Progenitor cell of endocrine pancreas (in vitro differentiated cells): ENCODE results near the gene PLXNC1. TPM values are rescaled to one million over a fixed set of nuclear protein-coding genes. Genes with fewer than 3 reads are reported as not detected.

Source experiments
- DNase-seq: peaks from one replicate; pipeline ENCODE4 v3.0.0; 2021; ENCODE audit warnings: low spot score; ENCODE audit not compliant: unreplicated experiment
- H3K27ac Mint-ChIP-seq: 2 replicates; pipeline ENCODE4 v1.8.0; 2021; ENCODE audit warnings: mild to moderate bottlenecking, moderate library complexity, mixed read lengths
- H3K27me3 Mint-ChIP-seq: 2 replicates; pipeline ENCODE4 v1.8.0; 2021; ENCODE audit warnings: mixed read lengths
- H3K36me3 Mint-ChIP-seq: 2 replicates; pipeline ENCODE4 v1.8.0; 2022; ENCODE audit warnings: mixed read lengths; ENCODE audit not compliant: insufficient read depth
- H3K4me1 Mint-ChIP-seq: 2 replicates; pipeline ENCODE4 v1.8.0; 2021; ENCODE audit warnings: low read depth, mixed read lengths
- H3K4me3 Mint-ChIP-seq: 2 replicates; pipeline ENCODE4 v1.8.0; 2021; ENCODE audit warnings: low read depth, mild to moderate bottlenecking, moderate library complexity, mixed read lengths
- H3K9me3 Mint-ChIP-seq: 2 replicates; pipeline ENCODE4 v1.8.0; 2021; ENCODE audit warnings: low read depth, mixed read lengths
- total RNA-seq: library from RNA; stranded (reverse); gene quantifications from 2 replicates; pipeline ENCODE4 v1.2.1, GENCODE V29; 2021
- TF ChIP-seq, protein P1 (sequence below): fragments of 200-600 bp; sonication (generic); IDR thresholded peaks from one replicate; pipeline ENCODE4 v1.5.0; 2021; ENCODE audit warnings: antibody characterized with exemption, mild to moderate bottlenecking; ENCODE audit not compliant: unreplicated experiment

Gene PLXNC1
- total RNA-seq, 1 donor from 2014 or later = 25.7 TPM

DNA sequence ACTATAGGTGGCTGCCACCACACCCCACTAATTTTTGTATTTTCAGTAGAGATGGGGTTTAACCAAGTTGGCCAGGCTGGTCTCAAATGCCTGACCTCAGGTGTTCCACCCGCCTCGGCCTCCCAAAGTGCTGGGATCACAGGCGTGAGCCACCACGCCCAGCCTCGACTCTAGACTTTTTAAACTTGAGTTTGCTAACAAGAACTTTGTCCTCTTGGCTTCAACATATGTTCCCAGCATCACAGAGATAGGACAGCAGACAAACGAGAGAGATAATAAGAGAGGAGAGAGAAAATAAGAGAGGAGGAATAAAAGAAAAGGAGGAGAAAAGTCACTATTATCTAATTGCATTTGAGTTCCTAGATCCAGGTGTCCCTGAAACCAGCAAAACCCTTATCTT lies 192.2 kb downstream of the PLXNC1 start:
- Mint-ChIP-seq H3K9me3 (peaks cover 3% of the 10 kb centered on the region), H3K27ac (no peak overlapping the region), H3K4me3 (no peak overlapping the region)

DNA sequence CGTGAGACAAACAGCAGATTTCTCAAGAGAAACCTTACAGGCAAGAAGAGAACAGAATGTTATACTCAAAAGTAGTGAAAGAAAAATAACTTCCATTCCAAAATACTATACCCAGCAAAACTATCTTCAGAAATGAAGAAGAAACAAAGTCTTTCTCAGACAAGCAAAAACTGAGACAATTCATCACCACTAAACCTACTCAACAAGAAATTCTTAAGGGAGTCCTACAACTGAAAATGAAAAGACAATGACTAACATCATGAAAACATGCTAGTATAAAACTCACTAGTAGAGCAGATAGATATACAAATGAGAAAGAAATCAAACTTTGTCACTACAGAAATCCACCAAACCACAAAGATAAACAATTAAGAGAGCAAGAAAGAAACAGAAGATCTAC lies 204.8 kb downstream of the PLXNC1 start:
- Mint-ChIP-seq H3K36me3 (peaks cover 68% of the 10 kb centered on the region), H3K27me3 (no peaks in the 10 kb centered on the region), H3K27ac (no peak overlapping the region), H3K9me3 (peaks cover 43% of the 10 kb centered on the region), H3K4me3 (no peak overlapping the region), H3K4me1 (no peaks in the 10 kb centered on the region)
- no peak for DNase-seq
- TF ChIP-seq, protein P1, sequence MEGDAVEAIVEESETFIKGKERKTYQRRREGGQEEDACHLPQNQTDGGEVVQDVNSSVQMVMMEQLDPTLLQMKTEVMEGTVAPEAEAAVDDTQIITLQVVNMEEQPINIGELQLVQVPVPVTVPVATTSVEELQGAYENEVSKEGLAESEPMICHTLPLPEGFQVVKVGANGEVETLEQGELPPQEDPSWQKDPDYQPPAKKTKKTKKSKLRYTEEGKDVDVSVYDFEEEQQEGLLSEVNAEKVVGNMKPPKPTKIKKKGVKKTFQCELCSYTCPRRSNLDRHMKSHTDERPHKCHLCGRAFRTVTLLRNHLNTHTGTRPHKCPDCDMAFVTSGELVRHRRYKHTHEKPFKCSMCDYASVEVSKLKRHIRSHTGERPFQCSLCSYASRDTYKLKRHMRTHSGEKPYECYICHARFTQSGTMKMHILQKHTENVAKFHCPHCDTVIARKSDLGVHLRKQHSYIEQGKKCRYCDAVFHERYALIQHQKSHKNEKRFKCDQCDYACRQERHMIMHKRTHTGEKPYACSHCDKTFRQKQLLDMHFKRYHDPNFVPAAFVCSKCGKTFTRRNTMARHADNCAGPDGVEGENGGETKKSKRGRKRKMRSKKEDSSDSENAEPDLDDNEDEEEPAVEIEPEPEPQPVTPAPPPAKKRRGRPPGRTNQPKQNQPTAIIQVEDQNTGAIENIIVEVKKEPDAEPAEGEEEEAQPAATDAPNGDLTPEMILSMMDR = no peak

More for the DNA sequence above, 192.2 kb downstream of the PLXNC1 start:
- H3K27me3 Mint-ChIP-seq = no peaks in the 10 kb centered on the region
- DNase-seq = no peak
- TF ChIP-seq, protein P1 = no peak
- H3K4me1 Mint-ChIP-seq = peaks cover 2% of the 10 kb centered on the region
- peaks cover 13% of the 10 kb centered on the region for H3K36me3 Mint-ChIP-seq
